Measurements from ENCODE around the gene PSME1.

DNA sequence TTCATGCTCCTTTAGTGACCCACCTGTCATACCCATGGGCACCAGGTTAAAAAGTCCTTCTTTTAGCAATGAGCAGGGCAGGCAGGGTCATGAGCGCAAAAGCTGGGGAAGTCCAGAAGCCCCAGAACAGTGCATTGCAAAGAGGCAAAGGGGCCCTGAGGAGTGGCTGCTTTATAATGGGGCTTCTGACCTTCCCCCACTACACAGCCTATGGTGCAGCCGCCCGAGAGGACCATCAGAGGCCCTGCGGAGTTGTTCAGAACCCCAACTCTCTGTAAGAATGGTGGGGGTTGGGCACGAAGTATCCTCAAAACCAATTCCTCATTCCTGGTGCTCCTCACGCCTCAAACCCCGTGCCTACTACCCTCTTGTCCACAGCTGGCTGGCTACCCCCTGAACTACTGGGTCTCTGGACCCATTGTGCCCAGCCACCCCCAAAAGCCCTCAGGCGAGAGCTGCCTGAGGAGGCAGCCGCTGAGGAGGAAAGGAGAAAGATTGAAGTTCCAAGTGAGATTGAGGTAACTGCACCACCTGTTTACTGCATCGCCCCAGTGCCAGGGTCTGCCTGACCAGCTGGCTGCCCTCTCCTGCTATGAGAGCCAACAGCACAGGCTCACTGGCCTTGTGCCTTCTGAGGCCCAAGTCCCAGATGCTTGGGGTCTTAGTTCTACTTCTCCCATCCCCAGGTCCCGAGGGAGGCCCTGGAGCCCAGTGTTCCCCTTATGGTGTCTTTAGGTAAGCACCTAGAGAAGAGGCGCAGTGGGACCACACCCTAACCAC lies 42.6 kb downstream of the PSME1 start:
- no peak for TF ChIP-seq CTCF (IDR thresholded peaks at IDR 0.05)
- no peak for TF ChIP-seq EZH2phosphoT487 (IDR thresholded peaks at IDR 0.05)
- TF ChIP-seq EZH2 (IDR thresholded peaks at IDR 0.05), result no peak
